Measurements from ENCODE around the gene CEP44. TPM values are rescaled to one million over a fixed set of nuclear protein-coding genes. Genes with fewer than 3 reads are reported as not detected.
"Not testable (repeated sequence)": the region's sequence is repeated elsewhere in the genome, so short reads cannot be mapped to it uniquely, and the experiment has no call there.

The CEP44 gene
- total RNA-seq: 17.0 and 18.3 TPM in 2 replicates

- intact Hi-C loops (cut with micrococcal nuclease): loop anchor here (1.0 to 10.0 kb wide), 6 partner anchors 75 to 1914 kb away; partner anchors contain the start of genes HMGB2, HPGD, SAP30 and SPATA4
These were observed at the start of gene CEP44, which contains the start of gene FBXO8 for GRCh38 chr4:174283507-174284471. Gene CEP44, plus strand, starts transcription at chr4:174283911. Its CDS starts 15,211 bp downstream, at chr4:174299122. Gene FBXO8, minus strand, starts transcription at chr4:174283667. Its CDS starts 20,575 bp downstream, at chr4:174263092.

- intact Hi-C loops (cut with micrococcal nuclease): no loop called here
These were observed 47.4 kb upstream of the CEP44 start for GRCh38 chr4:174236359-174236758.

GRCh38 chr4:174241162-174241561, 42.5 kb upstream of the CEP44 start:
- intact Hi-C loops (cut with micrococcal nuclease): no loop called here

GRCh38 chr4:174244441-174244840, 39.3 kb upstream of the CEP44 start:
- intact Hi-C loops (cut with micrococcal nuclease): no loop called here

- intact Hi-C loops (cut with micrococcal nuclease): no loop called here
These were observed 38.0 kb upstream of the CEP44 start for GRCh38 chr4:174245714-174246113.

GRCh38 chr4:174248407-174248806, 35.3 kb upstream of the CEP44 start:
- intact Hi-C loops (cut with micrococcal nuclease): no loop called here

GRCh38 chr4:174252412-174252811, 31.3 kb upstream of the CEP44 start:
- intact Hi-C loops (cut with micrococcal nuclease): no loop called here

GRCh38 chr4:174254613-174255012, 29.1 kb upstream of the CEP44 start:
- intact Hi-C loops (cut with micrococcal nuclease): no loop called here

GRCh38 chr4:174255374-174255773, 28.3 kb upstream of the CEP44 start:
- intact Hi-C loops (cut with micrococcal nuclease): no loop called here

- intact Hi-C loops (cut with micrococcal nuclease): no loop called here
These were observed 27.9 kb upstream of the CEP44 start for GRCh38 chr4:174255786-174256185.

GRCh38 chr4:174256277-174256713, 27.4 kb upstream of the CEP44 start:
- intact Hi-C loops (cut with micrococcal nuclease): no loop called here

GRCh38 chr4:174259580-174259979, 24.1 kb upstream of the CEP44 start:
- intact Hi-C loops (cut with micrococcal nuclease): no loop called here

GRCh38 chr4:174260099-174260498, 23.6 kb upstream of the CEP44 start:
- intact Hi-C loops (cut with micrococcal nuclease): no loop called here

- intact Hi-C loops (cut with micrococcal nuclease): not testable (repeated sequence)
These were observed 22.3 kb upstream of the CEP44 start for GRCh38 chr4:174261432-174261831.

- intact Hi-C loops (cut with micrococcal nuclease): no loop called here
These were observed 20.9 kb upstream of the CEP44 start for GRCh38 chr4:174262624-174263444.

- intact Hi-C loops (cut with micrococcal nuclease): no loop called here
These were observed 20.3 kb upstream of the CEP44 start for GRCh38 chr4:174263445-174263736.

GRCh38 chr4:174265916-174266315, 17.8 kb upstream of the CEP44 start:
- intact Hi-C loops (cut with micrococcal nuclease): no loop called here

GRCh38 chr4:174266416-174266815, 17.3 kb upstream of the CEP44 start:
- intact Hi-C loops (cut with micrococcal nuclease): no loop called here

- intact Hi-C loops (cut with micrococcal nuclease): no loop called here
These were observed 9.8 kb upstream of the CEP44 start for GRCh38 chr4:174273930-174274329.

- intact Hi-C loops (cut with micrococcal nuclease): no loop called here
These were observed 9.3 kb upstream of the CEP44 start for GRCh38 chr4:174274436-174274835.

GRCh38 chr4:174275101-174275500, 8.6 kb upstream of the CEP44 start:
- intact Hi-C loops (cut with micrococcal nuclease): no loop called here

- intact Hi-C loops (cut with micrococcal nuclease): no loop called here
These were observed 6.3 kb upstream of the CEP44 start for GRCh38 chr4:174277433-174277832.
